Measurements from ENCODE around the gene GPHN. TPM values are rescaled to one million over a fixed set of nuclear protein-coding genes. Genes with fewer than 3 reads are reported as not detected.

The GPHN gene
- total and polyA plus RNA-seq, 2 of the 8 experiments (the other 6 are each of a cell fraction or from before 2014, with no cell fraction given): 6.0 to 16.0 TPM

DNA sequence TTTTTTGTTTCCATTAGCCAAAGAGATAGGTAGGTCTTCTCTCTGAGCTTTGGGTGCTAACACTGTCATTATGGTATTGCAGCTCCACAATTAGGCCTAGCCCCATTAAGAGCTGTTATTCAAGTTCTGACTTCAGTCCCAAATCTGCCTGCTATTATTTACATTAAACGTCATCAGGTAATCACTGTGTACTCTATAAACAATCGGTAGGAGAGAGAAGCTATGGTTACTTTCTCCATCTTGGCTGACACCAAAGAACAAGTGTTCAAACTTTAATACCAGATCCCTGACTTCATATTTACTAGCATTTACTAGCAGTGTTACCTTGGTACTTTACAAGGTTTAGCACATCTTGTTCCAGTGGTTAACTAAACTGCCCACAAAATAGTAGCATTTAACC lies 376.2 kb downstream of the GPHN start:
- Histone ChIP-seq H4K8ac (ENCODE audit: extremely low read depth, insufficient read depth, low read length) (no peak overlapping the region), H3K9me3 (ENCODE audit: insufficient read depth in 2 of 2, low read depth in 1 of 2, low read length in 1 of 2) (no peaks in the 10 kb centered on the region), H3K9ac (replicated peaks in 1 of 4; ENCODE audit: extremely low read depth in 1 of 4, low read depth in 3 of 4, low read length in 3 of 4) (no peak overlapping the region), H3K56ac (replicated peaks; ENCODE audit: insufficient read length, low read depth, low read length) (no peak overlapping the region), H2BK15ac (ENCODE audit: low read length) (no peak overlapping the region), H3K4me1 (replicated peaks in 1 of 4; ENCODE audit: control insufficient read depth in 3 of 4, insufficient read depth in 4 of 4, low read length in 3 of 4) (no peaks in the 10 kb centered on the region), H3K36me3 (ENCODE audit: control insufficient read depth in 2 of 4, insufficient read depth in 4 of 4, low read length in 3 of 4) (no peaks in the 10 kb centered on the region), H2AK5ac (ENCODE audit: low read depth, low read length) (no peak overlapping the region), H3K79me2 (ENCODE audit: control insufficient read depth in 1 of 2, insufficient read depth in 2 of 2, low read length in 2 of 2) (no peaks in the 10 kb centered on the region), H4K20me1 (replicated peaks in 1 of 2; ENCODE audit: control insufficient read depth in 1 of 2, insufficient read depth in 2 of 2, low read length in 2 of 2) (no peaks in the 10 kb centered on the region), H2BK5ac (ENCODE audit: low read depth, low read length) (no peak overlapping the region), H2AFZ (ENCODE audit: low read length) (no peak overlapping the region), H3K4me3 (ENCODE audit: extremely low read depth in 1 of 4, insufficient read depth in 2 of 4, low read depth in 3 of 4, low read length in 4 of 4) (no peak overlapping the region), H3K4ac (replicated peaks; ENCODE audit: insufficient read length, low read depth, low read length) (no peak overlapping the region), H3K23me2 (ENCODE audit: low read depth, low read length) (no peaks in the 10 kb centered on the region), H4K91ac (replicated peaks; ENCODE audit: insufficient read length, low read length) (no peak overlapping the region), H3K18ac (ENCODE audit: extremely low read depth, low read length) (no peak overlapping the region), H4K5ac (ENCODE audit: insufficient read length, low read depth, low read length) (no peak overlapping the region), H2BK20ac (ENCODE audit: low read length) (no peak overlapping the region), H2BK120ac (replicated peaks; ENCODE audit: low read depth, low read length) (no peak overlapping the region), H3K14ac (ENCODE audit: insufficient read length) (no peak overlapping the region), H3K79me1 (ENCODE audit: low read depth, low read length) (no peaks in the 10 kb centered on the region), H3K27ac (ENCODE audit: low read depth, low read length) (no peak overlapping the region), H3K27me3 (replicated peaks in 1 of 4; ENCODE audit: control insufficient read depth in 3 of 4, extremely low read depth in 1 of 4, insufficient read depth in 3 of 4, low read length in 3 of 4) (no peaks in the 10 kb centered on the region), H3K23ac (ENCODE audit: insufficient read length) (no peak overlapping the region), H3K4me2 (ENCODE audit: insufficient read depth in 1 of 2, low read depth in 2 of 2, low read length in 2 of 2) (no peak overlapping the region), H2BK12ac (ENCODE audit: low read depth, low read length) (no peak overlapping the region)
- POLR2A ChIA-PET (ENCODE audit: partially characterized antibody): no interaction called here
- no peak for FAIRE-seq
- DNase-seq (ENCODE audit: low read depth in 1 of 2, low spot score in 2 of 2): no peak
- WGBS, 2 experiments (ENCODE audit: extremely low coverage in 1 of 2, insufficient coverage in 1 of 2, insufficient read length in 1 of 2, insufficient replicate concordance in 2 of 2, low coverage in 1 of 2, low lambda C conversion rate in 2 of 2, missing lambda C conversion rate in 1 of 2): 94% methylated on average over 2 of the region's 2 CpGs; no CpG with 5 or more reads in 1 of the 2 experiments
- TF ChIP-seq RXRA (IDR thresholded peaks at IDR 0.05; ENCODE audit: insufficient read depth, low read depth, low read length): no peak
- TF ChIP-seq CHD2 (IDR thresholded peaks at IDR 0.05; ENCODE audit: low read length): no peak
- TF ChIP-seq EP300 (IDR thresholded peaks at IDR 0.05; ENCODE audit: borderline replicate concordance in 1 of 2, low read depth in 2 of 2, low read length in 2 of 2): no peak
- no peak for TF ChIP-seq KDM4A (IDR thresholded peaks at IDR 0.05; ENCODE audit: low read depth, low read length, severe bottlenecking)
- no peak for TF ChIP-seq RBBP5 (IDR thresholded peaks at IDR 0.05; ENCODE audit: borderline replicate concordance, low read depth, low read length)
- CTCF ChIA-PET (ENCODE audit: partially characterized antibody): interaction anchor here (0.6 to 1.0 kb wide), 4 partner anchors 10 to 862 kb away, joined by 3 read pairs; no protein-coding TSS in a partner anchor

Measured in H1 (cell line).